K562 (cell line): ENCODE results near the gene LRP1B. TPM values are rescaled to one million over a fixed set of nuclear protein-coding genes. Genes with fewer than 3 reads are reported as not detected.

Experiments
- ATAC-seq: fragments of 200-7000 bp; cut with Tn5 transposase; 3 replicates; pipeline ENCODE4 v1.9.1; 2020; ENCODE audit warnings: moderate library complexity
- BruUV-seq: library from RNA; stranded (reverse); fragments of 400-500 nt; replicated peaks from 2 replicates; lab custom pipeline; 2021; lab: Mats Ljungman, UMichigan
- CTCF ChIA-PET: fragments of 300-600 bp; formaldehyde crosslinking; extraction: SDS; loops from one replicate; lab custom pipeline; 2021; ENCODE audit warnings: low intra/inter-chr PET ratio; lab: Yijun Ruan, JAX
- POLR2A ChIA-PET: fragments of 300-600, 350-650 bp; sonication (Branson Sonifier 250); formaldehyde crosslinking; extraction: SDS; loops from one replicate; lab custom pipeline; 2021; ENCODE audit warnings: antibody characterized with exemption, inconsistent platforms; lab: Yijun Ruan, JAX
- DNase-seq, 4 experiments: peaks; one replicate each; pipeline versions ENCODE4 v3.0.0 to v3.0.0-alpha.2; 2011 to 2018; ENCODE audit warnings: low spot score in 3 of 4, mixed read lengths in 3 of 4; ENCODE audit errors: extremely low read depth in 1 of 4
- FAIRE-seq: peaks from 2 replicates; lab custom pipeline; 2011; peaks lifted over from hg19 to GRCh38; lab: Jason Lieb, UNC
- H2AFZ ChIP-seq: 2 replicates; pipeline ENCODE4 v1.6.0; 2011; ENCODE audit warnings: low read depth, low read length, control low read depth, inconsistent platforms
- H3K27ac ChIP-seq: fragments of 200-600 bp; 3 replicates; pipeline ENCODE4 v1.8.0; 2011; ENCODE audit warnings: low read depth, mild to moderate bottlenecking, control low read depth, inconsistent platforms, low read length, moderate library complexity, mixed read lengths; ENCODE audit errors: extremely low read depth
- H3K27me3 ChIP-seq, 2 experiments: fragments of 300-600 bp in 1 of 2; 2 replicates in 1 of 2; 3 replicates in 1 of 2; pipeline versions ENCODE4 v1.6.0 to v1.8.0; 2011; ENCODE audit warnings: inconsistent platforms in 2 of 2, low read length in 2 of 2, mild to moderate bottlenecking in 1 of 2, mixed read lengths in 1 of 2, moderate library complexity in 1 of 2; ENCODE audit not compliant: control insufficient read depth in 2 of 2, insufficient read depth in 2 of 2
- H3K36me3 ChIP-seq: fragments of 300-600 bp; 3 replicates; pipeline ENCODE4 v1.8.0; 2011; ENCODE audit warnings: mild to moderate bottlenecking, low read length, inconsistent platforms; ENCODE audit not compliant: control insufficient read depth, insufficient read depth
- H3K4me1 ChIP-seq, 2 experiments: fragments of 200-600 bp in 1 of 2; replicated peaks in 1 of 2; 2 replicates in 1 of 2; 3 replicates in 1 of 2; pipeline versions ENCODE4 v1.5.1 to v1.8.0; 2011; ENCODE audit warnings: inconsistent platforms in 2 of 2, low read length in 2 of 2, mild to moderate bottlenecking in 1 of 2, mixed read lengths in 1 of 2, moderate library complexity in 1 of 2; ENCODE audit not compliant: control insufficient read depth in 2 of 2, insufficient read depth in 2 of 2
- H3K4me2 ChIP-seq: 2 replicates; pipeline ENCODE4 v1.6.1; 2011; ENCODE audit warnings: low read length, control low read depth, inconsistent platforms, mixed read lengths; ENCODE audit not compliant: insufficient read depth
- H3K4me3 ChIP-seq: fragments of 200-600 bp; sonication (generic), shearing (Covaris generic); 2 replicates; pipeline ENCODE4 v1.5.1; 2016; ENCODE audit warnings: control low read depth, inconsistent platforms
- H3K79me2 ChIP-seq: fragments of 200-600 bp; 3 replicates; pipeline ENCODE4 v1.8.0; 2011; ENCODE audit warnings: low read length, inconsistent platforms; ENCODE audit not compliant: control insufficient read depth, insufficient read depth
- H3K9ac ChIP-seq, 2 experiments: 2 replicates each; pipeline versions ENCODE4 v1.6.0 to v1.6.1; 2011; ENCODE audit warnings: low read depth in 2 of 2, low read length in 2 of 2, control low read depth in 1 of 2, inconsistent platforms in 1 of 2, mild to moderate bottlenecking in 1 of 2, mixed read lengths in 1 of 2; ENCODE audit not compliant: insufficient read depth in 1 of 2
- H3K9me1 ChIP-seq: one replicate; pipeline ENCODE4 v1.6.0; 2011; ENCODE audit warnings: inconsistent platforms, mild to moderate bottlenecking, low read length, moderate library complexity; ENCODE audit not compliant: control insufficient read depth, insufficient read depth
- H3K9me3 ChIP-seq: replicated peaks from 2 replicates; pipeline ENCODE4 v1.5.1; 2011; ENCODE audit warnings: low read depth, low read length, inconsistent platforms; ENCODE audit not compliant: control insufficient read depth, insufficient read depth
- H4K20me1 ChIP-seq: replicated peaks from 2 replicates; pipeline ENCODE4 v1.6.1; 2011; ENCODE audit warnings: low read length, inconsistent platforms, mixed read lengths; ENCODE audit not compliant: control insufficient read depth, insufficient read depth
- CHAMP1 ChIP-seq: fragments of 450-650 bp; IDR thresholded peaks from 2 replicates; pipeline ENCODE4 v1.6.1; 2016; ENCODE audit warnings: mild to moderate bottlenecking
- DACH1 ChIP-seq: fragments of 450-650 bp; IDR thresholded peaks from 2 replicates; pipeline ENCODE4 v1.6.1; 2018; ENCODE audit not compliant: partially characterized antibody
- ELF4 ChIP-seq: fragments of 450-650 bp; formaldehyde crosslinking; IDR thresholded peaks from 2 replicates; pipeline ENCODE4 v1.4.0; 2022; ENCODE audit warnings: missing genetic modification characterization
- TFE3 ChIP-seq: fragments of 450-650 bp; formaldehyde crosslinking; IDR thresholded peaks from 2 replicates; pipeline ENCODE4 v1.4.0; 2020; ENCODE audit warnings: mild to moderate bottlenecking, mixed read lengths
- THAP12 ChIP-seq: fragments of 250-450 bp; sonication (Bioruptor Pico); IDR thresholded peaks from 2 replicates; pipeline ENCODE4 v1.9.0; 2021; ENCODE audit warnings: mild to moderate bottlenecking, inconsistent platforms
- THRAP3 ChIP-seq: fragments of 450-650 bp; IDR thresholded peaks from 2 replicates; pipeline ENCODE4 v1.6.1; 2016; ENCODE audit warnings: mild to moderate bottlenecking, inconsistent platforms, borderline replicate concordance
- ZFP36 ChIP-seq: fragments of 150-350 bp; IDR thresholded peaks from 2 replicates; pipeline ENCODE4 v1.6.1; 2018; ENCODE audit warnings: low read length, low read depth; ENCODE audit not compliant: partially characterized antibody
- WGBS: fragments of 100-300 bp; shearing (Covaris generic); methylation state at CpG from one replicate; pipeline ENCODE4 v1.1.6; 2016; ENCODE audit warnings: low coverage, mixed read lengths; ENCODE audit not compliant: insufficient coverage; ENCODE audit errors: missing lambda C conversion rate; 5-methylcytosine and 5-hydroxymethylcytosine counted together
- in situ Hi-C: fragments of 300-500 bp; cut with MboI; formaldehyde crosslinking; loops from 4 replicates; pipeline ENCODE4 v1.15.0; 2018; ENCODE audit warnings: inconsistent platforms, mixed read lengths
- intact Hi-C: fragments of 100-400 bp; cut with micrococcal nuclease; formaldehyde crosslinking; loops from 2 replicates; pipeline ENCODE4 v1.14.2; 2022
- polyA plus RNA-seq, 8 experiments: library from polyadenylated mRNA; depleted of rRNA in 4 of 8; stranded (reverse) in 5 of 8; unstranded in 3 of 8; fragments of >200 nt; fragmentation: Nextera tagmentation in 2 of 8; fragmentation: Illumina TruSeq in 1 of 8; extraction: Ambion mirVana in 2 of 8; extraction: Trizol in 1 of 8; gene quantifications; 2 replicates each; pipeline versions ENCODE4 v1.2.1 to v1.2.3, GENCODE V29; 2011 to 2014; ENCODE audit warnings: inconsistent platforms in 1 of 8, missing spikeins in 1 of 8
- total RNA-seq, 7 experiments: library from RNA; depleted of rRNA in 6 of 7; stranded (reverse); fragments of >200 nt in 6 of 7; fragmentation: Illumina TruSeq in 2 of 7; extraction: Trizol in 2 of 7; gene quantifications; 2 replicates each; pipeline versions ENCODE4 v1.2.1 to v1.2.3, GENCODE V29; 2011 to 2021; ENCODE audit warnings: low replicate concordance in 1 of 7

LRP1B gene
- total and polyA plus RNA-seq, 9 of the 15 experiments (the other 6 are each of a cell fraction or from before 2014, with no cell fraction given) = not detected

- Histone ChIP-seq H3K4me1 (no peaks in the 10 kb centered on the region), H3K36me3 (no peaks in the 10 kb centered on the region), H3K4me2 (no peak overlapping the region), H3K27me3 (no peaks in the 10 kb centered on the region), H4K20me1 (no peaks in the 10 kb centered on the region), H3K9me3 (0 out of 2 replicates have a peak, but pooled peaks cover 2% of the 10 kb centered on the region), H3K79me2 (no peaks in the 10 kb centered on the region), H3K4me3 (no peak overlapping the region), H3K9me1 (no peaks in the 10 kb centered on the region), H3K9ac (no peak overlapping the region), H3K27ac (no peak overlapping the region), H2AFZ (no peak overlapping the region)
- 0% methylated on average over 1 of the region's 2 CpGs for WGBS
- intact Hi-C loops = no loop called here
- no peak for DNase-seq
- TF ChIP-seq ZFP36 (peak; percentile 9), ELF4 (CRISPR knock-in tag) (no peak), CHAMP1 (no peak)
- in situ Hi-C loops = no loop called here
- POLR2A ChIA-PET = no interaction called here
- CTCF ChIA-PET = no interaction called here
- ATAC-seq = no peak
- FAIRE-seq = no peak
- BruUV-seq = no TSS peak
These were observed 316.7 kb downstream of the LRP1B start for GRCh38 chr2:141814150-141814549.

- BruUV-seq = no TSS peak
- Histone ChIP-seq H3K79me2 (no peaks in the 10 kb centered on the region), H2AFZ (no peak overlapping the region), H3K4me3 (no peak overlapping the region), H3K9me3 (peaks cover 2% of the 10 kb centered on the region; the same call in 1 of the 2 replicates), H3K9me1 (no peaks in the 10 kb centered on the region), H3K4me2 (no peak overlapping the region), H3K36me3 (no peaks in the 10 kb centered on the region), H3K9ac (no peak overlapping the region), H4K20me1 (no peaks in the 10 kb centered on the region), H3K27ac (no peak overlapping the region), H3K27me3 (no peaks in the 10 kb centered on the region), H3K4me1 (no peaks in the 10 kb centered on the region)
- ATAC-seq = no peak
- WGBS = 0% methylated on average over 7 of the region's 7 CpGs
- CTCF ChIA-PET = no interaction called here
- FAIRE-seq = no peak
- in situ Hi-C loops = no loop called here
- intact Hi-C loops = no loop called here
- POLR2A ChIA-PET = no interaction called here
- no peak for DNase-seq
- TF ChIP-seq THAP12 (CRISPR knock-in tag) (no peak), THRAP3 (no peak), DACH1 (no peak), TFE3 (CRISPR knock-in tag) (peak; percentile 88)
These were observed 320.7 kb downstream of the LRP1B start for GRCh38 chr2:141810148-141810547.
